ENCODE data around the gene ENTR1.

DNA sequence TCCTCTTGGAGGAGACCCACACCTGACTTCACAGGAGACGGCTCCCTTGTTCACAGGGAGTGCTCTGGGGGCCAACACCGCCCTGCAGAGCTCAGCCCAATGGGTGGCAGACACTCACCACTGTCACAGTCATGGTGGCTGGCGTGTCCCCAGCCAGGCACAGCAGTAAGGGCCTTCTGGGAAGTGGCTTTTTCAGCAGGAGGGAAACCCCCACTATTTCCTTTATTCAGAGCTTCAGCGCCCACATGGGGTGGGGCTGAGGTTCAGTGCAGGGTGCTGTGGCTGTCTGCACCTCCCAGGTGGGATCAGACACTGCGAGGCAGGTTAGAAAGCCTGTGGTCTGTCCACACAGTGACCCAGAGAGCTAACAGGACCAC is 6.9 kb downstream of the ENTR1 start:
- TF ChIP-seq, protein P1, sequence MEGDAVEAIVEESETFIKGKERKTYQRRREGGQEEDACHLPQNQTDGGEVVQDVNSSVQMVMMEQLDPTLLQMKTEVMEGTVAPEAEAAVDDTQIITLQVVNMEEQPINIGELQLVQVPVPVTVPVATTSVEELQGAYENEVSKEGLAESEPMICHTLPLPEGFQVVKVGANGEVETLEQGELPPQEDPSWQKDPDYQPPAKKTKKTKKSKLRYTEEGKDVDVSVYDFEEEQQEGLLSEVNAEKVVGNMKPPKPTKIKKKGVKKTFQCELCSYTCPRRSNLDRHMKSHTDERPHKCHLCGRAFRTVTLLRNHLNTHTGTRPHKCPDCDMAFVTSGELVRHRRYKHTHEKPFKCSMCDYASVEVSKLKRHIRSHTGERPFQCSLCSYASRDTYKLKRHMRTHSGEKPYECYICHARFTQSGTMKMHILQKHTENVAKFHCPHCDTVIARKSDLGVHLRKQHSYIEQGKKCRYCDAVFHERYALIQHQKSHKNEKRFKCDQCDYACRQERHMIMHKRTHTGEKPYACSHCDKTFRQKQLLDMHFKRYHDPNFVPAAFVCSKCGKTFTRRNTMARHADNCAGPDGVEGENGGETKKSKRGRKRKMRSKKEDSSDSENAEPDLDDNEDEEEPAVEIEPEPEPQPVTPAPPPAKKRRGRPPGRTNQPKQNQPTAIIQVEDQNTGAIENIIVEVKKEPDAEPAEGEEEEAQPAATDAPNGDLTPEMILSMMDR (IDR thresholded peaks at IDR 0.05; ENCODE audit: poor library complexity, severe bottlenecking), result no peak
- TF ChIP-seq, protein P2, sequence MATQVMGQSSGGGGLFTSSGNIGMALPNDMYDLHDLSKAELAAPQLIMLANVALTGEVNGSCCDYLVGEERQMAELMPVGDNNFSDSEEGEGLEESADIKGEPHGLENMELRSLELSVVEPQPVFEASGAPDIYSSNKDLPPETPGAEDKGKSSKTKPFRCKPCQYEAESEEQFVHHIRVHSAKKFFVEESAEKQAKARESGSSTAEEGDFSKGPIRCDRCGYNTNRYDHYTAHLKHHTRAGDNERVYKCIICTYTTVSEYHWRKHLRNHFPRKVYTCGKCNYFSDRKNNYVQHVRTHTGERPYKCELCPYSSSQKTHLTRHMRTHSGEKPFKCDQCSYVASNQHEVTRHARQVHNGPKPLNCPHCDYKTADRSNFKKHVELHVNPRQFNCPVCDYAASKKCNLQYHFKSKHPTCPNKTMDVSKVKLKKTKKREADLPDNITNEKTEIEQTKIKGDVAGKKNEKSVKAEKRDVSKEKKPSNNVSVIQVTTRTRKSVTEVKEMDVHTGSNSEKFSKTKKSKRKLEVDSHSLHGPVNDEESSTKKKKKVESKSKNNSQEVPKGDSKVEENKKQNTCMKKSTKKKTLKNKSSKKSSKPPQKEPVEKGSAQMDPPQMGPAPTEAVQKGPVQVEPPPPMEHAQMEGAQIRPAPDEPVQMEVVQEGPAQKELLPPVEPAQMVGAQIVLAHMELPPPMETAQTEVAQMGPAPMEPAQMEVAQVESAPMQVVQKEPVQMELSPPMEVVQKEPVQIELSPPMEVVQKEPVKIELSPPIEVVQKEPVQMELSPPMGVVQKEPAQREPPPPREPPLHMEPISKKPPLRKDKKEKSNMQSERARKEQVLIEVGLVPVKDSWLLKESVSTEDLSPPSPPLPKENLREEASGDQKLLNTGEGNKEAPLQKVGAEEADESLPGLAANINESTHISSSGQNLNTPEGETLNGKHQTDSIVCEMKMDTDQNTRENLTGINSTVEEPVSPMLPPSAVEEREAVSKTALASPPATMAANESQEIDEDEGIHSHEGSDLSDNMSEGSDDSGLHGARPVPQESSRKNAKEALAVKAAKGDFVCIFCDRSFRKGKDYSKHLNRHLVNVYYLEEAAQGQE (IDR thresholded peaks at IDR 0.05; ENCODE audit: borderline replicate concordance), result no peak
- no peak for TF ChIP-seq POLR2AphosphoS5 (IDR thresholded peaks at IDR 0.05)

All from neural cell (in vitro differentiated cells).